Ureter (tissue), 1 donor: ENCODE data around the gene PRSS38. TPM values are rescaled to one million over a fixed set of nuclear protein-coding genes. Genes with fewer than 3 reads are reported as not detected.

ENCODE experiments used
- DNase-seq: peaks from one replicate; pipeline ENCODE4 v3.0.0-alpha.2; 2020; ENCODE audit warnings: low spot score
- total RNA-seq: library from RNA; stranded (reverse); gene quantifications from one replicate; pipeline ENCODE4 v1.2.4, GENCODE V29; 2023
- donor health status: DM: yes; HTN: yes; CAD: no.

Gene PRSS38
- total RNA-seq, 1 donor from 2014 or later = not detected

DNA sequence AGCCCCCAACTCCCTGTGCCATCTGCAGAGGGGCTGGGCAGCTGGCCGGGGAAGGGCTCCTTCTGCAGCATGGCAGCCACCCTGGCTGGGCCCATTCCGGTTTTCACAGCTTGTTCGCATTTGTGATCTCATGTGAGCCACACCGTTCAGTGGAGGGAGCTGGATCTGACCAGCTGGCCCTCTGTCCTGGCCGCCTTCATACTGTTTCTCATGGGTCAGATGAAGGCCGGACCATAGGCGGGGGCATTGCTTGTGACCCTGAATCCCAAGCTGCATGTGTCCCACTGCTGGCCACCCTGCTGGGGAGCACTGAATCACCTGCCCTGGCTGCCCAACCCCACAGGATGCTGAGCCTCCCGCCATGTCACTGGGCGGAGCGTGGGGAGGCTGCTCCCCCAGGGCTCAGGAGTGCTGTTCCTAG lies 36.4 kb upstream of the PRSS38 start:
- peak; percentile 41 for DNase-seq

DNA sequence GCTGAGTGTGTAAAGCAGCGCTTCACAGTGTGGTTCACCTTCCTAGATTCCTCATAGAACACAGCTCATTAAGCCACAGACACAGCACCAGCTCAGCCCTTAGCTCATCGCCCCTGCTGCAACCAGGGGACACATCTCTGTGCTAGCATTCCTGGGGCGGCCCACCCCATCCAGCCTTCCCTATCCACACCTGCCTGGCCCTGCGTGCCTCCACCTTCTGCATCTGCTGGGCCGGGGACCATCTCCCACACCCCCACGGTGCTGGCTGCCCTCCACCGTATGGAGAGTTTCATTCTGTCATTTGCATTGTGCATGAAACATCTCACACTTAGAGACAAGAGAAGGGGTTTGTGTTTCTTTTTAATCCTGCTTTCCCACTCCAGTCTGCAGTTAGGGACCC lies 35.8 kb upstream of the PRSS38 start:
- peak; percentile 30 for DNase-seq

DNA sequence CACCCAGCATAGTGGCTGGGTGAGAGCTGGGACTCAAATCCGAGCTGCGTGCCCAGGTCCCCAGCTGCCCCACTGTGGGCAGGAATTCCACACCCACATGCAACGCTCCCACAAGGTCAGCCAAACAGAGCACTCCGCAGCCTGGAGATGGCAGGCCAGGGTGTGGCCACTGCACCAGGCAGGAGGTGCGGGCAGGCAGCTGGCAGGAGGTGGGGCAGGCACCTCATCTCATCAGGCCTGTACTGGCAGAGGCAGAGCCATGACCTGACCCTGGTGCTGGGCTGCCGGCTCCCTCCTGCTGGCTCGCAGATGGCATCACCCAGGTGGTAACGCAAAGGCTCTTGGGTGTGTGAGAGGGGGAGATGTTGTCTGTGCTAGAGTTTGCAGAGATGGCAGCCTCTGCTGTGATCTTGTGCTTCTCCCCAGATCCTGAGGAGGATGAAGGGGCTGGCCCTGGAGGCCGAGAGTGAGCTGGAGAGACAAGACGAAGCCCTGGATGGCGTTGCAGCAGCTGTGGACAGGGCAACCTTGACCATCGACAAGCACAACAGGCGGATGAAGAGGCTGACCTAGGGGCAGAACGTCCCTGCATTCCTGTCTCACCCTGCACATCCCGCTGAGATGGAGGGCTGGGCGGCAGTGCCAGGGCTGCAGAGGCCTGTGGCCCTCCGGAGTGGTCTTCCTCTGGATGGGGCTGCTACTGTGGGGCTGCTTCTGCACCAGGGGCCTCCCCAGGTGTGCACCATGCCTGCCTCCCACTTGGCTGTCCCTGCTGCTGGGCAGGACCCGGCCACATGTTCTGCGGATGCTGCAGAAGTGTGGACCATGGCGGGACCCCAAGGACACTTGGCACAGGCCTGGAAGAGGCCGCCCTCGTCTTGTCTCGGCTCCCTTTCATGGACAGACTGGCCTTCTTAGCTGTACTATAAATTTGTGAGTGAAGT lies 35.1 kb upstream of the PRSS38 start:
- DNase-seq = peak; percentile 38

DNA sequence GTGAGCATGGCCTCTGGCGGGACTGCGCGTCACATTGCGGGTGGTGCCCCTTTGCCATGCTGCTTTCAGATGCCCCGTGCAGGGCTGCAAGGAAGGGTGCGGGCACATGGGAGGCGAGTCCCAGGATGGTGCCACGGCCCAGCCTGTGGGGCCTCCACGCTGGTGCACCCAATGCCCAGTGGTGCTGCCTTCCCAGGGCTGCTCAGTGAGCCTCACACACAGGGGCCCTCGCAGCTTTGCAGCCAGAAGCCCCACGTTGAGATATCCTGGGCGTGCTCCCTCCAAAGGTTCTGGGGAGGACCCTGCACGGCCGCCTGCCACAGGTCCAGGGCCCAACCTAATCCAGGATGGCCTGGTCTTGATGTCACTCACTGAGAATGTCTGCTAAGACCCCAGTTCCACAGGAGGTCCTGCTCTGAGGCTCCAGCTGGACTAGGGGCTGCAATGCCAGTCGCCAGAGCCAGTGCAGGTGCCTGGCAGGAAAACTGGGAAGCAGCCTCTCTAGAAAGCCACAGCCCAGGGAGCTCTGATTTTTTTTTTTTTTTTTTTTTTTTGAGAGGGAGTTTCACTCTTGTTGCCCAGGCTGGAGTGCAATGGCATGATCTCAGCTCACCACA lies 34.1 kb upstream of the PRSS38 start:
- peak; percentile 31 for DNase-seq

DNA sequence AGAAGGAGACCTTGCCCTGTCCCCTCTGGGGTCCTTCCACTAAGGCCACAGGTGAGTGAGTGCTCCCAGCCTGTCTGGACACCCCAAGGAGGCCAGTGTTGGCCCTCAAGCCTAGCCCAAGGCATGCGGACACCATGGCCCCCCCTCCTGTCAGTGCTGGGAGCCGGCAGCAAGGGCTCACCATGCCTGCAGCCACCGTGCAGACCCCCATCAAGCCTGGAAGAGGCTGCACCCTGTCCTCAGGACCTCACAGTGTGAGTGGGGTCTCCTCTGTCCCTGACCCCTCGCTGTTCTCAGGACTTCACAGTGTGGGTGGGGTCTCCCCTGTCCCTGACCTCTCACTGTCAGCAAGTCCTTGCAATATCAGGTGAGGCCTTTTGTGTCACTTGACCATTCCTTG lies 33.2 kb upstream of the PRSS38 start:
- peak; percentile 25 for DNase-seq

DNA sequence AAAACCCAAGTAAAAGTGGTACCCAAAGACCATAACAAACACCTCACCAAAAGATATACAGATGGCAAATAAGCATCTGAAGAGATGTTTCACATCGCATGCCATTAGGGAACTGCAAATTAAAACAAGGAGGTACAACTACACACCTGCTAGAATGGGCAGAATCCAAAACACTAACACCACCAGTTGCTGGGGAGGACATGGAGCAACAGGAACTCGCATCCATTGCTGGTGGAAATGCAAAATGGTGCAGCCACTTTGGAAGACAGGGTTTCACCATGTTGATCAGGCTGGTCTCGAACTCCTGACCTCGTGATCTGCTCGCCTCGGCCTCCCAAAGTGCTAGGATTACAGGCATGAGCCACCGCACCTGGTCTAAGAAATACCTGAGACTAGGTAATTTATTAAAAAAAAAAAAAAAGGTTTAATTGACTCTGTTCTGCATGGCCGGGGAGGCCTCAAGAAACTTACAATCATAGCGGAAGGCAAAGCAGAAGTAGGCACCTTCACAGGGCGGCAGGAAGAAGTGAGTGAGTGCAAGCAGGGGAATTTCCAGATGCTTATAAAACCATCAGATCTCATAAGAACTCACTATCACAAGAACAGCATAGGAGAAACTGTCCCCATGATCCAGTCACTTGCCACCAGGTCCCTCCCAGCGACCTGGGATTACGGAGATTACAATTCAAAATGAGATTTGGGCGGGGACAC lies 30.2 kb upstream of the PRSS38 start:
- DNase-seq = no peak

DNA sequence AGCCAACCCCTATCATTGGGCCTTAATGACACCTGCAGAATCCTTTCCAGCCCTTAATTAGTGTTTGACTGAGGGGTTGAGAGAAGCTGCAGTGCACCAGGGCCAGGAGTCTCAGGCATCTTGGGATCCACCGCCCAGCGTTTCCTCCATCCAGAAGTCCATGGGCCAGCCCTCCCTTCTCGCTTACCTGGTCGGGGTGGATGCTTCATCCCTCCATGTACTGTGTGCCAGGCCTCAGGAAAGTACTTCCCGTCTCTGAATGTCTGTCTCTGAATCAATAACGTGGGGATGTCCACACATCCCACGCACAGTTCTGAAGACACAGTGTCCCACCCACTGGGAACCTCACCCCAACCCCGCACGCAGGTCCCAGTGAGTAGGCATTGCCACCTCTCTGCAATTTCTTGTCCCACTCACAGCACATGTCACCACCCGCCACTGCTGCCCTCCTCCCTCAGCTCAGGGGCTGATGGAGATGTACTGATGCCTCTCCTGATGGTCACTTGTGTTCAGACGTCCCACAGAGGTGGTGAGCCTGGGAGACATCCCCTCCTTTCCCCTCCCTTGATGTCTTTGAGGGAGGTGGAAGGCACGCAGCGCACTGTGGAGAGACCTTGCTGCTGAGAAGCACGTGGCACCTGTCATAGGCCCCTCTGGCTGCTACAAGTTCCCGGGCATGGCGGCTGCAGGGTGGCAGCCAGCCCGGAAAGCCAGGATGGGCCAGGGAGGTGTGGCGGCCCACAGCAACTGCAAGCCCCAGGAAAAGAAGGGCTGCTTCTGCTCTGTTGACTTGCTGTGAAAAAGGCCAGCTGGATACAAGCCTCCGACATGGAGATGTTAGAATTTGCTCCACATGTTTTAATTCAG lies 29.4 kb upstream of the PRSS38 start:
- peak; percentile 39 for DNase-seq

DNA sequence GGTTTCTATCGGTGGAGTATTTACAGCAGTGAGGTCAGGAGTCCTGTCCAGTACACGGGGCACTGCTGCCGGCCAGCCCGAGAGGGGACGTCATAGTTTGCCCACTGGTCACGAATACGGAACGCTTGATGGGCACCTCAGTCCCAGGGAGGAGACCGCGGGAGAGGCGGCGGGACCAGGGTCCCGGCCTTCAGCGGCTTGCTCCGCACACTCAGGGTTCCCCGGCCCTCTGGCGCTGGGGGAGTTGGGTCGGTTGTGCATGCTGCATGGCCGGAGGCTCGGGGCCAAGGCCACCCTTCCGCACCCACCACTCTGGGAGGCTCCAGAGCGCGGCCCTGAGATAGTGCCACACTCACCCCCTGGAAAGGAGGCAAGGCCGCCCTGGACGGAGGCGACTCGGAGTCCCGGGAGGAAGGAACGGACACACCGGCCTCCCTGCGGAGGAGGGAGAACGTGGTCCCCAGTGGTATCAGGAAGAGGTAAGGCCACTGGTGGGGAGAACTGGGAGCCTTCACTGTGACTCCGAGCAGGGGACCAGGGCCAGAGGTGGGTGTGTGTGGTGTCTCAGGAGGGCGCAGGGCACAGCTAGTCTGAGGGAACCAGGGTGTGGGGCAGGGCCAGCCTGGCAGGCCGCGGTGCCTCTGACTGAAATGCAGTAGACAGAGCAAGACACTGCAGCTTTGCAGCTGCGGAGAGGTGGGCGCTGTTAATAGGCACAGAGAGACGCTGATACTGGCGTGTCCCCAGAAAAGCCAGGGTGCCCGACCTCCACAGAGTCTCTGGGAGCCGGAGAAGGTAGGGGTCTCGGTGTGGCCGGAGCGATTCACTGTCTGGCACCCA lies 28.6 kb upstream of the PRSS38 start:
- DNase-seq = peak; percentile 47

DNA sequence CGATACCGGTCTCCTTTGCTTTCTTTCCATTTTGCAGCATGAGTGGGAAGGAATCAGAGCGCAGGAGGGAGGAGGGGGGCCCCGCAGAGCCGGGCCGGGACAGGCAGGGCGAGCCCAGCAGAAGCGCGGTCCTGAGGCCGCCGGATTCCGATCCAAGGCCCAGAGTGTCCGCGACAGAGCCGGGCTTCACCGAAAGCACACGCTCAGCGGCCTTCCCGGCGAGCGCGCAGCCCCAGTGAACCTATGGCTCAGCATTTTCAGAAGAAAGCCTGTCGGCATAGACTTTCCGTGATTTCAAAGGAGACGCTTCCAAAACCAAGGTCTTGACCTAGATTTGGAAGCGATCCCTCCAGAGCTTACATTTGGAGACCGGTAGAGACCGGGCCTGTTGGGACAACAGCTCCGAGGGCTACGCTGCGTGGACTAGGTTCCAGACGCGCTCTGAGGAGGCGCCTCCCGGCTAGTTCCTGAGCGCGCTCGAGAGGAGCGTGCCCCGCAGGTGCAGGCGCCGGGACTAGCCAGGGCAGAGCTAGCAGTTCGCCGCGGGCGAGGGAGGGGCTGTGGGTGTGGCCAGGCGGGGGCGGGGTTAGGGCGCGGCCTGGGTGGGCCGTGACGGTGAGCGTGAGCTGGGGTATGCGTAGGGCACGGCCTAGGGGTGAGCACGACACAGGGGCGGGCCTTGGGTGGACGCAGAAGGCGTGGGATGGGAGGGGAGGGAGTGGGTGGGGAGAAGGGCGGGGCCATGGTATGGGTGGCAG lies 27.8 kb upstream of the PRSS38 start:
- peak; percentile 97 for DNase-seq

DNA sequence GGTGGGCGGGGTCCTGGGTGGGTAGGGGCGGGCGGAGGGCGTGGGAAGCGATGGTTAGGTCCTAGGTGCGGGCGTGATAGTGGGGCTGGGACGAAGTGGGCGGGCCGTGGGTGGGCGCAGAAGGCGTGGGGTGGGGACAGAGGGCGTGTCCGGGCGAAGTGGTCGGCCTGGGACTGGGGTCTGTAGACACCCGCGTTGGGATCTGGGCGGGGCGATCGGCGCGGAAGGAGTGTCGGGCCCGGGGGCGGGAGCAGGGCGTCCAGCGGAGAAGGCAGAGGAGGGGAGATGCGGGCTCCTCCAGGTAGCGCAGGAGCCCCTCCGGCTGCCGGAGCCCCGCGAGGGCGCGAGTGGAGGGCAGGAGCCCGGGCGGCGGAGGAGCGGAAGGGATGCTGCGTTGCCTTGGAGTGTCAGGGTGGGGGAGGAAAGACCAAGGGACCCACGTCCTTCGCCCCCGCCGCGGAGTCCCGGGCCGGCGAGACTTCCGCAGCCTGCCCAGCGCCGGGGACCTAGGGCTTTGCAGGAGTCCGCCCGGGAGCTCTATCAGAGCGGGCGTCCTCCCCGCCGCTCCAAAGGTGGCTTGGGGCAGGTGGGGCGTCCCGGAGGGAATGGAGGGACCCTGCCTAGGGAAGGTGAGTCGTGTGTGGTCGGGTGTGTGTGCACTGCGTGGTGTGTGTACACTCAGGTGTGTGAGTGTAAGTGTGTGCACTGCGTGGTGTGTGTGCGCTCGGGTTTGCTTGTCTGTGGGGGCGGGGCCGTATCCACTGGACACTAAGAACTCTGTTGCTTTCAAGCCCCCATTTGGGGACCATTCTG lies 27.0 kb upstream of the PRSS38 start:
- peak; percentile 83 for DNase-seq

DNA sequence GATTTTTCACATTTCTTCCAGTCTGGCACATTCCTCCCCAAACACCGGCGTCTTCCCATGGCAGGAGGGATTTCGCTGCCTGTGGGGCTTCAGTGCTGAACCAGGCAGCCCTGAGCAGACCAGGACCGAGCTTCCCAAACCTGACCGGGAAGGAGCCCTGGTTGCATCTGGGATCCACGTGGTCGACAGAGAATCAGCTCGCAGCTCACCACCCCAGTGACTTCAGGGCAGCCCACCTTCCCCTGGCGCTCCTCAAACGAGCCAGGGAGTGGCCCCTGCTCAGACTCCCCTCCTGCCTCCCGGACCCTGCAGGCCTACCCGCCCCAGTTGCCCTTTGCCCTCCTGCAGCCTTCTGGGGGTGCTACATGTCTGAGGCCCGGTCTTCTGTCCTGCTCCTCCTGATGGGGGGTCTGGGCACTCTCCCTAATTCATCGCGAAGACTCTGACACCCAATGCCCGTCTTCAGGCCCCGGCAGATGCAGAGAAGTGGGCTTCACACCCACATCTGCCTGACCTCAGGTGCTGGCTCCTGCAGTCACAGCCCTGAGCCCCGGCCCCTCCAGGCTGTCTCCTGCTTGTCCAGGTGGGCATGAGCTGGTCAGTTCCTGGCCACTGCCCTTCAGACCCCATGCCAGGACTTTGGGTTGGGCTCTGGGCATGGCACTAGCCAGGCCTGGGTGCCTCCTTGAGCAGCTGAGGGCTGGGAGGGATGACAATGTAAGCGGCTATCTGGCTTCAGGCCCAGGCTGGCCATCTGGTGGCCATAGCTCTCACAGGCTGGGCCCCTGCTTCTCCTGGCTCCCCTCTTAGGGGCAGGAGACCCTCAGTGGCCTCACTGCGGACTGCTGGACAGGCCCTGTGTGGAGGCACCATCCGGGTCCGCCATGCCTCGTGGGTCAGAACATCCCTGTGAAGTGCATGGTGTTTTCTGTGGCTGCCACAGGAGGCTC lies 26.1 kb upstream of the PRSS38 start:
- peak; percentile 44 for DNase-seq

DNA sequence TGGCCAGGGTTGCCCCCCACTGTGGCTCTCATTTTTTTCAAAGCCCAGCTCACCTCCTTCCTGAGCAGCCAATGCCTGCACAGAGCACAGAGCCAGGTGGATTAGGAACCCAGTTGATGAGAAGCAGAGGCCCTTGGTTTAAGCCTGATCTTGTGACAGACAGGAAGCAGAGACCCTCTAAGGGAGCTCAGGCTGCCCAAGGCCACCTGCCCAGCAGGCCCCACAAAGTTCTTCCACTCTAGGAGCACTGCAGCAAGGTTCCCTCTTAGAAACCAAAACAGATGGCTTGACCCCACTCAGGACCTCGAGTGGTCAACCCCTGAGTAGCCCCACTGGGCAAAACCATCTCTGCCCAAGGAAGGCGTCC lies 25.5 kb upstream of the PRSS38 start:
- peak; percentile 31 for DNase-seq

DNA sequence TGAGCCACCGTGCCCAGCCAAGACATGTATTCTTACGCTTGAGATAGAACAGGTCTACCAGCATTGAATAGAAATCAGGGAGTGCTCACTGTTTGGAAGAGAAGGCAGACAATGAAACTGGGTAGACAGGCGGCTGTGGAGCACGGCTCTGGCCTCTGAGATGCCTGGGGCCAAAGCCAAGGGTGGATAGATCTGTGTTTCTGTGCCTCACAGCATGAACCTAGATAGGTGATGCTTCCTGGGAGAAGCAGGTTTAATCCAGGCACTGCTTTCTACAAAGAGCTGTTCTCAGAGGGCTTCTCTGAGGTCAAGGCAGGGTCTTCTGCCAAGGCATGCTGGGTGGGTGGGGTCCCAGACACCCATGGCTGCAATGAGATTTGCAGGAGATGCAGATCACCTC lies 24.6 kb upstream of the PRSS38 start:
- peak; percentile 34 for DNase-seq

DNA sequence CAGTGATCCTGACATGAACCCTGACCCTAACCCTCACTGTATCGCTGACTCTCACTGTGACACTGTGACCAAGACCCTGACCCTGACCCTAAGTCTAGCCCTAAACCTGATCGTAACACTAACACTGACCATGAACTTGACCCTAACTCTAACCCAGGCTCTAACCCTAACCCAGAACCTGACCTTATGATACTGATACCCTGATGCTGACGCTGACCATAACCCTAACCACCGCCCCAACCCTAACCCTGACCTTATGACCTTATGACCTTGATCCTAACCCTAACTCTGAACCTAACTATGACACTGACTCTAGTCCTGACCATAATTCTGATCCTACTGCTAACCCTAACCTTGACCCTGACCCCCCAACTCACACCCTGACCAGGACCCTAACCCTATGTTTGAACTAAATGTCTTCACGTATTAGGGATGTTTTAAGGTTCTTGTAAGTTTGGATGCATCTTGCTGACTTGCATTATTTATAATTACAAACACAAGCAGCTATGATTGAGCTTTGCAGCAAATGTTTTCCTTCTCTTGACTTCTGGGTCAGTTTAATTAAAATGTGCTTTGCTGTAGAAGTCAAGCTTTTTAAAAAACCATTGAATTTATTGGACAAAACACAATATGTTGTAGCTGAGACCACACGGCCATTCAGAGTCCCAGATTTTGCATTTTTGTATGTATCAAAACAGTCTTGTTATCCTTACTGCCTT lies 23.9 kb upstream of the PRSS38 start:
- no peak for DNase-seq

DNA sequence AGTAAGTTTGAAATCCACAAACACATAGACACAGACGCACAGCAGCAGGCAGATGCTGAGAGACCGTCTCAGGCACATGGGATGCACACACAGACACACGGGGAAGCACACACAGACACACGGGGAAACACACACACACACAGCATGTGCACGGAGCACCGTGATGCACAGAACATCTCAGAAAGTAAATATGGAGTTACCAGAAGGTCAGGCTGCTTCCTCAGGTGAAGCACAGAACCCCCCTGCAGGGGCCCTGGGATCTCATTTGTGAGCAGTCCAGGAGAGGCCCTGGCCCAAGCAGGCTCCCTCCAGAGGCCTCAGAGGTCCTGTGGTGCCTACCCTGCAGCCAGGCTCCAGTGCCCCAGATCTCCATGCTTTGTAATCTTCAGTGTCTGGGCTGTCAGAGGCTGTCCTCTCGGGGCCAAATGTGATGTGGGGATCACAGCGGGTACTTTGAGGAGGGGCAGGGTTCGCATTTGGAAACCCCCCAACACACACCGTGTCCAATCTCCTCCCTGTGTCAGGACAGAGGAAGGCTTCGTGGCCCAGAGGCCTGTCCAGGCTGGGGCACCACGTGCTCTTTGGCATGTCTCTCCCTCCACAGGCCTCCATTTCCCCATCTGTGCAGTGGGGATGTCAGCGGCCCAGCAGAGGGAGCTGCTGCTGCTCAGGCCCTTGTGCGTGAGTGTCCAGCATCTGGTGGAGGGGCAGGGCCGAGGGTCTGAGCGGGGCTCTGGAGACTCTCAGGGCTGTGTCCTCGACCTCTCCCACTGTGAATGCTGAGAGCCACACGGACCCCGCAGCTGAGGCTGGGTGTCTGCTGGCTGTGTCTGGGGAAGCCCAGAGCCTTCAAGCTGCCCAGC lies 23.0 kb upstream of the PRSS38 start:
- DNase-seq = peak; percentile 37
